Hepatocyte (in vitro differentiated cells): ENCODE data around the gene CHST10. TPM values are rescaled to one million over a fixed set of nuclear protein-coding genes. Genes with fewer than 3 reads are reported as not detected.

Experiments used
- DNase-seq: peaks from one replicate; pipeline ENCODE4 v3.0.0-alpha.2; 2016; ENCODE audit warnings: low spot score
- H2AFZ ChIP-seq: fragments of 200-600 bp; sonication (generic); 2 replicates; pipeline ENCODE4 v1.6.0; 2016; ENCODE audit warnings: antibody characterized with exemption, mild to moderate bottlenecking
- H3K27ac ChIP-seq: fragments of 200-600 bp; sonication (generic); 2 replicates; pipeline ENCODE4 v1.5.1; 2016; ENCODE audit warnings: mild to moderate bottlenecking
- H3K27me3 ChIP-seq: fragments of 200-600 bp; sonication (generic); 2 replicates; pipeline ENCODE4 v1.6.1; 2016
- H3K36me3 ChIP-seq: fragments of 200-600 bp; sonication (generic); replicated peaks from 2 replicates; pipeline ENCODE4 v1.5.1; 2016; ENCODE audit warnings: low read depth; ENCODE audit not compliant: insufficient read depth
- H3K4me1 ChIP-seq: fragments of 200-600 bp; sonication (generic); 2 replicates; pipeline ENCODE4 v1.5.1; 2016; ENCODE audit warnings: mild to moderate bottlenecking, moderate library complexity; ENCODE audit not compliant: insufficient read depth
- H3K4me2 ChIP-seq: fragments of 200-600 bp; sonication (generic); 2 replicates; pipeline ENCODE4 v1.6.0; 2016
- H3K4me3 ChIP-seq: fragments of 200-600 bp; sonication (generic); 2 replicates; pipeline ENCODE4 v1.5.1; 2016; ENCODE audit warnings: mild to moderate bottlenecking
- H3K79me2 ChIP-seq: fragments of 200-600 bp; sonication (generic); 2 replicates; pipeline ENCODE4 v1.6.0; 2017; ENCODE audit warnings: mild to moderate bottlenecking
- H3K9me2 ChIP-seq: fragments of 200-600 bp; sonication (generic); replicated peaks from 2 replicates; pipeline ENCODE4 v1.6.0; 2017; ENCODE audit warnings: mild to moderate bottlenecking; ENCODE audit not compliant: insufficient read depth
- H3K9me3 ChIP-seq: fragments of 200-600 bp; sonication (generic); 2 replicates; pipeline ENCODE4 v1.5.1; 2016; ENCODE audit warnings: low read depth, mild to moderate bottlenecking
- H4K20me1 ChIP-seq: fragments of 200-600 bp; sonication (generic); 2 replicates; pipeline ENCODE4 v1.6.0; 2016; ENCODE audit warnings: mild to moderate bottlenecking; ENCODE audit not compliant: insufficient read depth, poor library complexity, severe bottlenecking
- EZH2 ChIP-seq: fragments of 200-600 bp; sonication (generic); IDR thresholded peaks from 2 replicates; pipeline ENCODE4 v1.6.1; 2016; ENCODE audit warnings: antibody characterized with exemption, mild to moderate bottlenecking, borderline replicate concordance
- EZH2phosphoT487 ChIP-seq: fragments of 200-600 bp; sonication (generic); IDR thresholded peaks from one replicate; pipeline ENCODE4 v1.6.1; 2018; ENCODE audit warnings: antibody characterized with exemption, mild to moderate bottlenecking, low read depth, moderate library complexity; ENCODE audit not compliant: unreplicated experiment, severe bottlenecking
- WGBS: methylation state at CpG from one replicate; pipeline ENCODE4 v1.1.6; 2016; ENCODE audit warnings: low lambda C conversion rate; ENCODE audit errors: missing lambda C conversion rate; 5-methylcytosine and 5-hydroxymethylcytosine counted together
- polyA plus RNA-seq: library from polyadenylated mRNA; unstranded; fragments of >200 nt; fragmentation: Nextera tagmentation; extraction: Ambion mirVana; gene quantifications from 2 replicates; pipeline ENCODE4 v1.2.1, GENCODE V29; 2016
- total RNA-seq: library from RNA; depleted of rRNA; stranded (reverse); fragments of >200 nt; gene quantifications from 2 replicates; pipeline ENCODE4 v1.2.3, GENCODE V29; 2014
- TF ChIP-seq, protein P1 (sequence below): fragments of 200-600 bp; sonication (generic); IDR thresholded peaks from 2 replicates; pipeline ENCODE4 v1.5.1; 2016; ENCODE audit warnings: antibody characterized with exemption, mild to moderate bottlenecking; ENCODE audit not compliant: poor library complexity

Gene CHST10
- total and polyA plus RNA-seq, 2 experiments from 2014 or later = 8.0 to 15.3 TPM

DNA sequence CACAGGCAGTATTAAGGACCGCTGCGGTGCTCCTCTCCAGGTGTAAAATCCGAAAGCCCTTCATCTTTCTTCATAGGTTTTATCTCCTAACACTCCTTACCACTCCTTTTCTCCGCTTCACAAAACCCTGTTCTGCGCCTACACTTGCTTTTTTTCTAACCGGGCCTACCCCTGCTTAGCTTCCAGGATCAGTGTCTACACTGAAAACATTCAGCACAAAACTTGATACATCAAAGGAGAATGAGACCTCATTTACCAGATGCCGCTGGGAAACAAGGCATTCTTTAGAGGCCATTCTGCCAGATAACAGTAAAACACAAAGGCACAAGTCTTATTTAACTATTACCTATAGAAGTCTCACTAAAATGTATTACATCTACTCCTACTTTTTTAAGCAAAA is 13.1 kb downstream of the CHST10 start:
- H3K9me2 ChIP-seq = no peaks in the 10 kb centered on the region
- TF ChIP-seq EZH2phosphoT487 = no peak
- TF ChIP-seq EZH2 = no peak
- TF ChIP-seq, protein P1, sequence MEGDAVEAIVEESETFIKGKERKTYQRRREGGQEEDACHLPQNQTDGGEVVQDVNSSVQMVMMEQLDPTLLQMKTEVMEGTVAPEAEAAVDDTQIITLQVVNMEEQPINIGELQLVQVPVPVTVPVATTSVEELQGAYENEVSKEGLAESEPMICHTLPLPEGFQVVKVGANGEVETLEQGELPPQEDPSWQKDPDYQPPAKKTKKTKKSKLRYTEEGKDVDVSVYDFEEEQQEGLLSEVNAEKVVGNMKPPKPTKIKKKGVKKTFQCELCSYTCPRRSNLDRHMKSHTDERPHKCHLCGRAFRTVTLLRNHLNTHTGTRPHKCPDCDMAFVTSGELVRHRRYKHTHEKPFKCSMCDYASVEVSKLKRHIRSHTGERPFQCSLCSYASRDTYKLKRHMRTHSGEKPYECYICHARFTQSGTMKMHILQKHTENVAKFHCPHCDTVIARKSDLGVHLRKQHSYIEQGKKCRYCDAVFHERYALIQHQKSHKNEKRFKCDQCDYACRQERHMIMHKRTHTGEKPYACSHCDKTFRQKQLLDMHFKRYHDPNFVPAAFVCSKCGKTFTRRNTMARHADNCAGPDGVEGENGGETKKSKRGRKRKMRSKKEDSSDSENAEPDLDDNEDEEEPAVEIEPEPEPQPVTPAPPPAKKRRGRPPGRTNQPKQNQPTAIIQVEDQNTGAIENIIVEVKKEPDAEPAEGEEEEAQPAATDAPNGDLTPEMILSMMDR = no peak
- no peak overlapping the region for H3K4me2 ChIP-seq
- whole genome bisulfite sequencing = 77% methylated on average over 7 of the region's 7 CpGs
- no peaks in the 10 kb centered on the region for H3K4me1 ChIP-seq
- H3K9me3 ChIP-seq = no peaks in the 10 kb centered on the region
- H3K79me2 ChIP-seq = no peaks in the 10 kb centered on the region
- H3K36me3 ChIP-seq = no peaks in the 10 kb centered on the region
- no peak overlapping the region for H2AFZ ChIP-seq
- H4K20me1 ChIP-seq = no peaks in the 10 kb centered on the region
- H3K4me3 ChIP-seq = no peak overlapping the region
- no peaks in the 10 kb centered on the region for H3K27me3 ChIP-seq
- no peak overlapping the region for H3K27ac ChIP-seq
- no peak for DNase-seq

DNA sequence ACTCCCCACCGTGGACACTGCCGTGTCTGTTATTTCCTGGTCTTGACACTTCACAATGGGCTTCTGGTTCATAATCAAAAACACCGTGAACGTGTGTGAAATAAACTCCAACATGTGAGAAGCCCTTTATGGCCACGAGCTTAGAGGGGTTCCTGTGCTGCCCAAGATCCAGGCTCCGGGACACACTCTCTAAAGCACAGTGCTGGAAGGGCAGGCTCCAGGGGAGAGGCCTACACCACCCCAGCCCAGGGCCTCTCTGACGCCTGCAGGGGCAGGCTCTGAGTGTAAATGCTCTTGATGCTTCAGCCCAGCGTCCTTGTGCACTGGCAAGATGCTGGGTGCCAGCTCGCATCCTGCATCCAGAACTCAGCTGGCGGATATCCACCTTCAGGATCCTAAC is 13.7 kb downstream of the CHST10 start:
- Histone ChIP-seq H3K4me3 (no peak overlapping the region), H3K79me2 (no peaks in the 10 kb centered on the region), H3K27ac (no peak overlapping the region), H2AFZ (no peak overlapping the region), H3K9me3 (no peaks in the 10 kb centered on the region), H3K4me1 (no peaks in the 10 kb centered on the region), H3K27me3 (no peaks in the 10 kb centered on the region), H3K36me3 (no peaks in the 10 kb centered on the region), H3K4me2 (no peak overlapping the region), H4K20me1 (no peaks in the 10 kb centered on the region), H3K9me2 (no peaks in the 10 kb centered on the region)
- no peak for DNase-seq
- 93% methylated on average over 10 of the region's 10 CpGs for WGBS
- TF ChIP-seq EZH2 (no peak), EZH2phosphoT487 (no peak)
- TF ChIP-seq, protein P1 = no peak

DNA sequence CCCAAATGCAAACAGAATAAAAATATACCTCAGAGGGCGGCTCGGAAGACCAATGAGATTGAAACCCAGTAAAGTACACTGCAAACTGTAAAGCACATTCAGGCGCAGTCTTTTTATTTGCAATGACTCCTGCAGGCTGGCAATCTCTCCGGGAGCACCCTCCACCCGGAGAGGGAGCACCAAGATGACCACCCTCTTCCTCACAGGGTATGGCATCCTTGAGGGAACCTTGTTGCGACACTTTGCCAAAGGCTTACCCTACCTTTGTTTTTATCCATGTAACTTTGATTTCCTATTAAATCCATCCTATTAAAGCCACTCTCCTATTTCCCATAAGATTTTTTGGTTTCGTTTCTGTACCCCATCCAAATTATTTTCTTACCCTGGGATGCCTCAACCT is 16.2 kb downstream of the CHST10 start:
- no peaks in the 10 kb centered on the region for H3K36me3 ChIP-seq
- 95% methylated on average over 7 of the region's 7 CpGs for WGBS
- H4K20me1 ChIP-seq = no peaks in the 10 kb centered on the region
- H3K4me3 ChIP-seq = no peak overlapping the region
- H3K79me2 ChIP-seq = no peaks in the 10 kb centered on the region
- no peak overlapping the region for H3K4me2 ChIP-seq
- DNase-seq = no peak
- H3K4me1 ChIP-seq = no peaks in the 10 kb centered on the region
- H3K27ac ChIP-seq = no peak overlapping the region
- no peaks in the 10 kb centered on the region for H3K9me3 ChIP-seq
- H3K27me3 ChIP-seq = no peaks in the 10 kb centered on the region
- TF ChIP-seq, protein P1 = no peak
- TF ChIP-seq EZH2 (no peak), EZH2phosphoT487 (no peak)
- no peaks in the 10 kb centered on the region for H3K9me2 ChIP-seq
- H2AFZ ChIP-seq = no peak overlapping the region

DNA sequence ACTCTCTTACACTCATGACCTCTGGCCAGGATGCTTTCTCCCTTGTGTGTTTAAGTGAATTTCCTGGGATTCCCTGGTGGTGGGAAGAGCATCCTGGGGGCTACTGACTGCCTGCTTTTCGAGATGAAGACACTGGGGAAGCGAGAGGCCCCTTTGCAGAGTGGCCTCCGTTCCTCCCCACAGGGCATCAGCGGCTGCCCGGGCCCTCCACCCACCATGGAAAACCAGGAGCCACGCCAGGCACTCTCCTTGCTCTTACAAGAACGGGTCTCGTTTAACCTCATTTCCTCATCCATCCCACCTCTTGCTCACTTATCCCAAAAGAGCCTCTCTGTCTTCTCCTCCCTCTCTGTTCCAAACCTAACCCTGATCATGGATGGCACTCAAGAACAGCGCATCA is 17.8 kb downstream of the CHST10 start:
- Histone ChIP-seq H3K4me1 (no peaks in the 10 kb centered on the region), H3K9me2 (no peaks in the 10 kb centered on the region), H3K79me2 (no peaks in the 10 kb centered on the region), H2AFZ (no peak overlapping the region), H3K9me3 (no peaks in the 10 kb centered on the region), H4K20me1 (no peaks in the 10 kb centered on the region), H3K27ac (no peak overlapping the region), H3K4me3 (no peak overlapping the region), H3K4me2 (no peak overlapping the region), H3K36me3 (no peaks in the 10 kb centered on the region), H3K27me3 (no peaks in the 10 kb centered on the region)
- TF ChIP-seq, protein P1 = no peak
- TF ChIP-seq EZH2 (no peak), EZH2phosphoT487 (no peak)
- DNase-seq = no peak
- WGBS = 95% methylated on average over 9 of the region's 9 CpGs
